Lower leg skin (tissue), 4 donors: ENCODE results near the gene SH2D2A. TPM values are rescaled to one million over a fixed set of nuclear protein-coding genes. Genes with fewer than 3 reads are reported as not detected.

Experiments used
- DNase-seq, 2 donors: peaks; one replicate each; pipeline ENCODE4 v3.0.0-alpha.2; 2019; ENCODE audit warnings: low spot score in 2 of 2
- H3K4me3 ChIP-seq: fragments of 200-600 bp; sonication (generic); 2 replicates; pipeline ENCODE4 v1.5.1; 2017; ENCODE audit warnings: mild to moderate bottlenecking, low read depth; ENCODE audit not compliant: poor library complexity, severe bottlenecking
- CTCF ChIP-seq, 3 donors: fragments of 450-650 bp; IDR thresholded peaks; one replicate each; pipeline ENCODE4 v1.5.1; 2016; ENCODE audit warnings: antibody characterized with exemption in 3 of 3, mild to moderate bottlenecking in 3 of 3, moderate library complexity in 2 of 3
- POLR2A ChIP-seq, 2 donors: fragments of 450-650 bp; IDR thresholded peaks; one replicate each; pipeline ENCODE4 v1.6.1; 2016 to 2017; ENCODE audit warnings: antibody characterized with exemption in 2 of 2, mild to moderate bottlenecking in 1 of 2, moderate library complexity in 1 of 2
- WGBS, 2 donors: methylation state at CpG; one replicate each; pipeline ENCODE4 v1.1.5; 2018; 5-methylcytosine and 5-hydroxymethylcytosine counted together
- intact Hi-C: fragments of 100-400 bp; cut with DNase I; formaldehyde crosslinking; loops from one replicate; pipeline ENCODE4 v1.15.0; 2023; ENCODE audit warnings: low total_unique reads
- total RNA-seq, 4 donors: library from RNA; depleted of rRNA; stranded (reverse); fragments of >200 nt; gene quantifications; one replicate each; pipeline ENCODE4 v1.1.0, GENCODE V29; 2016

Gene SH2D2A
- total RNA-seq, 4 donors from 2014 or later, result 1.5 TPM; not detected in 3

- intact Hi-C loops, result no loop called here
- TF ChIP-seq POLR2A (IDR thresholded peaks at IDR 0.05) (no peak), CTCF (IDR thresholded peaks at IDR 0.05) (no peak)
- no peak overlapping the region for H3K4me3 ChIP-seq
- 88 to 96% methylated on average over 1 of the region's 1 CpG for WGBS, 2 donors
- DNase-seq, result no peak
These were observed 60.3 kb downstream of the SH2D2A start for GRCh38 chr1:156756355-156756754.

Other genes with a start within 250 kb of the SH2D2A start
- 1 to 10 TPM in 3 of 4 donors, under 1 TPM in 1; 0.98 to 3.0 (median 2.1) TPM for gene IQGAP3, start 244.3 kb downstream of the SH2D2A start, total RNA-seq
- gene TTC24, start 237.1 kb downstream of the SH2D2A start, total RNA-seq, result under 1 TPM in 1 of 4 donors, not detected in 3; 0.19 TPM
- gene NAXE, start 225.1 kb downstream of the SH2D2A start, total RNA-seq, result 10 to 100 TPM; 37.0 to 52.7 (median 45.8) TPM
- 10 to 100 TPM in 3 of 4 donors, 1 to 10 TPM in 1; 10.0 to 18.5 (median 13.9) TPM for gene GPATCH4, start 215.4 kb downstream of the SH2D2A start, total RNA-seq
- 1 to 10 TPM in 1 of 4 donors, under 1 TPM in 2, not detected in 1; 0.68 to 1.0 (median 0.80) TPM for gene HAPLN2, start 197.4 kb downstream of the SH2D2A start, total RNA-seq
- gene BCAN, start 174.7 kb downstream of the SH2D2A start, total RNA-seq, result 10 to 100 TPM; 21.9 to 50.1 (median 26.0) TPM
- 1 to 10 TPM; 2.4 to 8.9 (median 5.0) TPM for gene NES, start 139.4 kb downstream of the SH2D2A start, total RNA-seq
- gene CRABP2, start 111.3 kb downstream of the SH2D2A start, total RNA-seq, result 100 to 1,000 TPM in 1 of 4 donors, 10 to 100 TPM in 3; 67.9 to 103 (median 96.1) TPM
- gene METTL25B, start 88.4 kb downstream of the SH2D2A start, total RNA-seq, result 10 to 100 TPM; 20.3 to 39.0 (median 28.2) TPM
- 10 to 100 TPM; 13.4 to 21.4 (median 16.7) TPM for gene ISG20L2, start 88.1 kb downstream of the SH2D2A start, total RNA-seq
- 10 to 100 TPM; 34.0 to 44.9 (median 41.5) TPM for gene MRPL24, start 75.8 kb downstream of the SH2D2A start, total RNA-seq
- 100 to 1,000 TPM; 210 to 233 (median 222) TPM for gene HDGF, start 65.2 kb downstream of the SH2D2A start, total RNA-seq
- 10 to 100 TPM; 35.4 to 45.6 (median 38.8) TPM for gene PRCC, start 49.3 kb downstream of the SH2D2A start, total RNA-seq
- not detected for gene INSRR, start 42.3 kb upstream of the SH2D2A start, total RNA-seq
- gene NTRK1, start 44.0 kb upstream of the SH2D2A start, total RNA-seq, result under 1 TPM in 1 of 4 donors, not detected in 3; 0.23 TPM
- 10 to 100 TPM in 1 of 4 donors, 1 to 10 TPM in 3; 2.1 to 10.2 (median 6.6) TPM for gene PEAR1, start 76.9 kb upstream of the SH2D2A start, total RNA-seq
- gene LRRC71, start 103.8 kb upstream of the SH2D2A start, total RNA-seq, result not detected
- gene ARHGEF11, start 228.9 kb upstream of the SH2D2A start, total RNA-seq, result 10 to 100 TPM; 16.3 to 30.9 (median 27.3) TPM